Measurements from ENCODE around the gene JCHAIN.
"Not testable (repeated sequence)": the region's sequence is repeated elsewhere in the genome, so short reads cannot be mapped to it uniquely, and the experiment has no call there.

The JCHAIN gene

DNA sequence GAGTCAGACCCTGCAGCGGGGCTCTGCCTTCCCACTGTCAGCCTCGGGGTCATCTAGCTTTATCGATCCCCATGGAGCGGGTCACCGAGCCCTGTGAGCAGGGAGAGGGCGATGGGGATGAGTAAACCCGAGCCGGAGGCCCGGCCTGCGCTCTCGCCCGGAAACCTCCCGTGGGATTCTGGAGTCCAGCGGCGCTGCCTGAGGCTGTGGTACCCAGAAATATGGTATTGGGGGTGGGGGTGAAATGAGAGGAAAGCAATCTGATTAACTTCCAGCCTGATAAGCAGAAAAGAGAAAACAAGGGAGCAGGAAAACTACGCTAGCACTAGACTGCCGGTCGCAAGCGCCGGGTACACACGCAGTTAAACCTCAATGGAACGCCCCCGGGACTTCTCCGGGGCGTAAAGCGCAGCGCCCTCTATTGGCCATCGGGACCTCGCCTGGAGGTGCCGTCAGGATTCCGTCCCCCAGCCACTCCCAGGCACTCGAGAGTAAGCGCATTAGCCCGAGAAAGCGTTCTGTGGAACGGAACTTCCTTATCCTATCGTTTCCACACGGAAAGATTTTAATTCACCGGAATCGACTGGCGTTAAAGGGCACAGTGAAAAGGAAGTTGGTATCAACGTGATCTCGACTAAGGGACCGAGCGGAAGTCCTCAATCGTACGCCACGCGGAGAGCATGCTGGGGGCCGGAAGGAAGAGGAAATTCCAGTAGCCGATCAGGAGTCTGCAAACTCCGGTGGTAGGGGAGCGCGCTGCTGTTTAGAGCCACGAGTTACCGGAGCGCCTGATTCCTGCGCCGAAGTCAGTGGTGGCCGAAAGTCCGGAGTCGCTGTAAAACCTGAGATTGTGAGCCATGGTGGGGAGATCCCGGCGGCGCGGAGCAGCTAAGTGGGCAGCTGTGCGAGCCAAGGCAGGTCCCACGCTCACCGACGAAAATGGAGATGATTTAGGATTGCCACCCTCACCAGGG lies 21.8 kb upstream of the JCHAIN start, which contains the start of gene UTP3:
Gene UTP3 (plus strand): TSS at position 712 of the 974 bp plus-strand sequence. CDS start 146 bp downstream, at position 858.
- DNase-seq: peak; percentile 90

DNA sequence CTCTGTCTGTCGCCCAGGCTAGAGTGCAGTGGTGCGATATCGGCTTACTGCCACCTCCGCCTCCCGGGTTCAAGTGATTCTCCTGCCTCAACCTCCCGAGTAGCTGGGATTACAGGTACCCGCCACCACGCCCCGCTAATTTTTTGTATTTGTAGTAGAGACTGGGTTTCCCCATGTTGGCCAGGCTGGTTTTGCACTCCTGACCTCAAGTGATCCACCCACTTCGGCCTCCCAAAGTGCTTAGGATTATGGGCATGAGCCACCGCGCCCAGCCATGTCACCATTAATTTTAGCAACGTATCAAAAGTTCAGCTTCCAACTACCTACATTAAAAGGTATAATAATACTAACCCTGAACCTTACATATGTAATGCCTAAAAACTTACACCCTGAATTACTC lies 21.1 kb upstream of the JCHAIN start:
- DNase-seq: peak; percentile 33

- not testable (repeated sequence) for DNase-seq
These were observed 15.8 kb upstream of the JCHAIN start for GRCh38 chr4:70682142-70682541.

GRCh38 chr4:70681704-70682103 lies 15.4 kb upstream of the JCHAIN start:
- no peak for DNase-seq

DNA sequence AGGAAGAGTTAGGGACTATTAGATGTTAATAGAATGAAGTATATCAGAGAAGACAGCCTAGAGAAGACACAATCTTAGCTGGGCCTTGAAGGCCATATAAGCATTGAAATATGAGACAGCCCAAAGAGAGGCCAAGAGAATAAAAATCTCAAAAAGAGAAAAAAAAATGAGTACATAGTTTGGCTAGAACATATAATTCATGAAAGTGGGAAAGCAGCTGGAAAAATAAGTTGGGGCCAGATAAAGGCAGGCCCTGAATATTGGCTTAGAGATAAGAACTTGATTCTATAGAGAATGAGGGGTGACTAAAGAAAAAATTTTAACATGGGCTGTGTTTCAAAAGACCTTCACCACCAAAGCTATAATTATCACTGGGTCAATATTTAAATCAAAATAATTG lies 14.6 kb upstream of the JCHAIN start:
- no peak for DNase-seq

DNA sequence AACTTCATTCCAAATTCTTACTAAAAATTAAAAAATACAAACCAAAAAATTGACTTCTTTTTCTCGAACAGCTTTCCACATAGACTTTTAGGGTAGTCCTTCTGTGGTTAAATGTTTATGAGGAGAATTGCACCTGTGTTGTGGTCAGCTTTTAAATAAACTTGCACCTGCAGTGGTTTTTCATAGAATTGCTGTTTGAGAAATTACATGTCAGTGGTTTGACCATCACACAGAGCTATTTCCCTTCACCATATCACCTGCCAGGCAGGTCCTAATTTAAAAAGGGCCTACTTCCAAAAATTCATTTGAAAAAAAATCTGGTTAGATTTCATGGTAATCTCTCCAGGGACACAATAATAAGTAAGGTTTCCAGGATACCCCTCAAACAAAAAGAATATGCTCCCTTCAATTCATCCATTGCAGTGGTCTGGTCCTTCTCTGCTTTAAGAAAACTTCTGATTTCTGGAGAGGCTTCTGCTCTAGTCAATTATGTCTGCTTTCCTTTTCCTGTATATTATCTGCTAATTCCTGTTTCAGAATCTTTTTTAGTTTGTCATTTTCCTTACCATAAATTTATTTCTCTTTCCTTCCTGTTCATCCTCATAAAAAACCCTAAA lies 12.2 kb upstream of the JCHAIN start:
- no peak for DNase-seq

DNA sequence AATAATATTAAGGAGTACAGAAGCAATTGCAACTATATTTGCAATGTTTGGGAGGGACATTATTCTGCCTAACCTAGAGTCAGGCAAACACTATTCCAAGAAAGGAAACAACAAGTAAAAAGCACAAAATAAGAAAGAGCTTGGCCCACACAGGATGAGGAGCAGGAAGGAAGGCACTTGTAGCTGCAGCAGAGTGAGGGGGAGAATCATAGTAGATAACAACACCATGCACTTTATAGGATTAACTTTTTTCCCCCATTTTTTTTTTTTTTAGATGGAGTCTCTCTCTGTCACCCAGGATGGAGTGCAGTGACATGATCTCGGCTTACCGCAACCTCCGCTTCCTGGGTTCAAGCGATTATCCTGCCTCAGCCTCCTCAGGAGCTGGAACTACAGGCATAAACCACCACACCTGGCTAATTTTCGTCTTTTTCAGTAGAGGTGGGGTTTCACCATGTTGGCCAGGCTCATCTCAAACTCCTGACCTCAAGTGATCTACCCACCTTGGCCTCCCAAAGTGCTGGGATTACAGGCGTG lies 10.3 kb upstream of the JCHAIN start:
- no peak for DNase-seq

DNA sequence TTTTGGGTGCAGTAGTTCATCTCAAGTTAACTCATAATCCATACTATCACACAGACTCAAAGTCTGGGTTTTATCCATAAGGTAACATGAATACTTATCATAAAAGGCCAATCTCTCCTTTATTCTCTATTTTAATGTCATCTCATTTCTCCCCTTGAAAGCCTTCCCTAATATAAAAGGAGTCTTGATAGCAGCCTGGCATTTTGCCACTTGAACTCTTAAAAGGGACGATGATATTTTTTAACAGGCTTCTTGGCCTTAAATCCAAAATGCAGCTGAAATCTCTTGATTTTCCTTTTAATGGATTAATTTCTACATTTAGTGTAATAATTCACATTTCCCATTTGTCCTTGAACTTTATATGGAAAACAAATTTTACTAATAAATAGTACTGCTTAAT lies 8.4 kb upstream of the JCHAIN start:
- no peak for DNase-seq

GRCh38 chr4:70674191-70674590 lies 7.9 kb upstream of the JCHAIN start:
- DNase-seq: no peak

DNA sequence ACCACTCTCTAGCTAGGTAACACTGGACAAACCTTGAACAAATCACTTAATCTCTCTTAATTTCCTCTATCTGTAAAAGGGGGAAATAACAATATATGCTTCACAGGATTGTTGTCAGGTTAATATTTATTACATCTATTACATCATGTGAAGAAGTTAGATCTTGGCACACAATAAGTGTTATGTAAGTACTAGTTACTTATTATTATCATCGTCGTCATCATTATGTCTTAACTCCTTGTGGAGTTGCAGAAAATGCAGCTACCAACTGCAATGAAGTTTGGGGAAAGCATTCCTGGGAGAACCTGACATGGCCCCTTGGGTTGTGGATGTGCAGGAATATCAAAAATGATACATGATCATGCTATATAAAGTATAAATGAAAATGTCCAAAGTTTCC lies 4.8 kb upstream of the JCHAIN start:
- no peak for DNase-seq

DNA sequence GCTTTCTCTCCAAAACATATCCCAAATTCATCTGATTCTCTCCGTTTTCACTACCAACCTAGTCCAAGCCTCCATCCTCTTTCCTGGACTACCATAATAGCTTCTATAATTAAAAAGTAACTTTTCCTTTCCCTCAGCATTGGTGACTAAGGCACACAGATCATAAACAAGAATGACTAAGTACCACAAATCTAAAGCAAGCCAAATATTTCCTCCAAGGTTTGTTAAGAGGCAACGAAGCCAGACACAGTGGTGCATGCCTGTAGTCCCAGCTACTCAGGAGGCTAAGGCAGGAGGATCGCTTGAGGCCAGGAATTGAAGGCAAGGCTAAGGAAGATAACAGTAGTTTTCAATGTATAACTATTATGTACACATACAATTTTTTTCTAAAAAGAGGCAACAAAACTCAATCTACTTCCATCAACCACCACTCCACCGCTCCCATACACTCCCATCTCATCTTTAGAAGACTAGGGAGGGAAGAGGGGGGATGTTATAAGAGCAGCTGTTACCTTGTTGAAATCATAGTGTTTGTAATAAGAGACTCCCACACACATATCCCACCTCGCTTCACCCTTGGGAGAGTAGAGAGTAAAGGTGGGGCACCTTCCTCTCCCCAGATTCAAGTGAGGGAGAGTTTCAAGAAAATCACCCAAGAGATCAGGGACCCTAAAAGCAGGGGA lies 4.2 kb upstream of the JCHAIN start:
- DNase-seq: no peak

DNA sequence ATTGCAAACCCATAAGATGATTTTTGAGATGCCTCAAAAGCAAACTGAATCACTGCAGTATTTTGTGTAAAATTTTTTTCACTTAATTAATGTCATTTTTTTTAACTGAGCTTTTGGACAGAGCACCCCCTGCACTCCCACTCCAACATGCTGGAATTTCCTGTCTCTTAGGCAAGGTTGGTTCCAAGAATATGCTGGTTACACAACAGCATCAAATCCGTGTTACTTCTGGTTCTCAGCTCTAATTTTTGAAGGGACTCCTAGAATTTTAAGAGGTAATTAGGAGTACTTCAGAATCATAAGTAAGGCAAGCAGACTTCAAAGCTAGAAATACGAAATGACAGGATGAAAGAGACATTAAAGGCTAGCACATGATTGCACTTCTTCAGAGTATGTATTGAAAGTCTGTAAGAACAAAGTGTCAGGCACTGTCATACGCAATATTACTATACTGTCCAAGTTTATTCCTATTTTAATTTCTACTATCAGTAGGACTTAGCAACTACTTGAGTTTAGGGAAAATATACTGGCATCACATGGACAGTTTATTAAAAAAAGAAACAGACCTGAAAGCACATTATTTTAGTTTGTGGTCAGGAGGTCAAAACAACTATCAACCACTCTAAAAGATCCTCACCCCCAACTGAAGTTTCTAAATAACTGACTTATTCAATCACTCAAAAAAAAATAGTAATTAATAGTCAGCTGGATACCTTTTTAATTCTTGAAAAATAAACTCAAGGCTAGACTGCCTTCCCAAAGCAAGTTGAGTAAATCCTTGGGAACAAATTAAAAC lies 1.6 kb upstream of the JCHAIN start:
- no peak for DNase-seq

- DNase-seq: not testable (repeated sequence)
These were observed 4.9 kb downstream of the JCHAIN start for GRCh38 chr4:70661309-70661922.

DNA sequence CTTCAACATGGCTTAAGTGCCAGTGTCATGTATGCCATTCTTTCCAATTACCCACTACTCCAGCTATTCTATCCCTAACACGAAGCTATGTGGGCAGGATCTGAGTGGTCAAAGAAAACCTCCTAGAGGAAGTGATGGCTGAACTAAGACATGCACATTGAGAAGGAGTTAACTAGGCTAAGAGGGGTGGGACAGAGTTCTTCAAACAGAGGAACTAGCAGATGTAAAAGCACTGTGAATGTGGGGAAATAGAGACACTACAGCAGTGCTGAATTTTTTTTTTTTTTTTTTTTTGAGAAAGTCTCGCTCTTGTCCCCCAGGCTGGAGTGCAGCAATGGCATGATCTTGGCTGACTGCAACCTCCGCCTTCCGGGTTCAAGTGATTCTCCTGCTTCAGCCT lies 6.2 kb downstream of the JCHAIN start:
- no peak for DNase-seq

GRCh38 chr4:70658418-70658817 lies 7.9 kb downstream of the JCHAIN start:
- DNase-seq: no peak

DNA sequence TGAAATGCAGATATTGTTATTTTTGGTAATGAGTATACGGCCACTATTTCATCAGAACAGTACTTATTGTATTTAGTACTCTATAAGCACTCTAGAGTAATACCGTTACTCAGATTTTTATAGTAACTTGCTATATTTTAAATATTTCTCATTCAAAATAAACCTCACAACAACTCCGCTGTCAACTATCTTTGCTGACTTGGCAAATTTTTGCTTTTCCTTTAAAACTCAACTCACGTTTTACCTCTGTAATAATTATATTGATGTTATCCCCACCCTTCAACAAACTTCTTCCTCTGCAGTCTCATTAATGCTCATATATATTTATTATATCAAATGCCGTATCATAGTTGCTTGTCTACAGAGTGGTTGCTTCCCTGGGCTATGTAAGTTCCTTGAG lies 9.0 kb downstream of the JCHAIN start:
- DNase-seq: no peak

GRCh38 chr4:70654605-70655011 lies 11.7 kb downstream of the JCHAIN start:
- no peak for DNase-seq

DNA sequence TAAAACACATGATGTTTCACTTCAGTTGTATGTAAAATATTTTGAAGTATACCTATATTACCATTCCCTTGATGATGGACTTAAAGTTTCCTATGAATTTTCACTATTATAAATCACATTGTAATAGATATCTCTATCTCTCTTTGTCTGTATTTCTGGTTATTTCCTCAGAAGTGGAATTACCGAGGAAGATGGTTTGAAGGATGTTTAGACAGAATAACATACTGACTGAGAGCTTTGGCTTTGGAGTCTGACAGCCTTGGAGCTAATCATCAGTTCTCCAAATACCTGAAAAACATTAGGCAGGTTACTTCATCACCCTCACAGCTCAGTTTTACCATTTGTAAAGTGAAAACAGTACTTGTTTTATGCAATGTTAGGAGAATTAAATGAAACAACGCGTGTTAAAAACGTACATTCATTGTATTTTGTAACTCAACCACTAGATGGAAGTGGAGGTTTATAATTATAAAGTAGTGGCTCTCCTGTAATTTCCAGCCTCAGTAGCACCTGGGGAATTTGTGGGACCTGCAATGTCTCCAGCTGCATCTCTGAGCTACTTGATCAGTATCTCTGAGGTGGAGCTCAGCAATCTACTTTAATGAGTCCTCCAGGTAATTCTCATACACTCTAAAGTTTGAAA lies 14.3 kb downstream of the JCHAIN start:
- no peak for DNase-seq

- DNase-seq: not testable (repeated sequence)
These were observed 15.6 kb downstream of the JCHAIN start for GRCh38 chr4:70650741-70651140.

DNA sequence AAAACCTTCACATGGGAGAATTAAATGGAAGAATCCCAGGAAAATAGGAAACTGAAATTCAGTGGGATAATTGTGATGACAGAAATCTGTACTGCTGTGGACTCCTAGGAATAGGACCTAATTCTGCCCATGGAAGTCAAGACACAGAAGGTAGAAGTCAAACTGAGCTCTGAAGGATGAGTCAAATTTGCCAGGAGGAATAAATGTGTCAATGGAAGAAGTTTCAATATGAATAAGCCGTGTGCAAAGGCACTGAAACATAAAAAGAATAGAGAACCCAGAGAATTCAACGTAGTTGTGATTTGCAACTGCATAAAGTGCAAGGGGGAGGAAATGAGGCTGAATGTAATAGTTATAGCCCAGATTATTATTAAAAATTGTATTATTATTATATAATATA lies 26.1 kb downstream of the JCHAIN start:
- no peak for DNase-seq

DNA sequence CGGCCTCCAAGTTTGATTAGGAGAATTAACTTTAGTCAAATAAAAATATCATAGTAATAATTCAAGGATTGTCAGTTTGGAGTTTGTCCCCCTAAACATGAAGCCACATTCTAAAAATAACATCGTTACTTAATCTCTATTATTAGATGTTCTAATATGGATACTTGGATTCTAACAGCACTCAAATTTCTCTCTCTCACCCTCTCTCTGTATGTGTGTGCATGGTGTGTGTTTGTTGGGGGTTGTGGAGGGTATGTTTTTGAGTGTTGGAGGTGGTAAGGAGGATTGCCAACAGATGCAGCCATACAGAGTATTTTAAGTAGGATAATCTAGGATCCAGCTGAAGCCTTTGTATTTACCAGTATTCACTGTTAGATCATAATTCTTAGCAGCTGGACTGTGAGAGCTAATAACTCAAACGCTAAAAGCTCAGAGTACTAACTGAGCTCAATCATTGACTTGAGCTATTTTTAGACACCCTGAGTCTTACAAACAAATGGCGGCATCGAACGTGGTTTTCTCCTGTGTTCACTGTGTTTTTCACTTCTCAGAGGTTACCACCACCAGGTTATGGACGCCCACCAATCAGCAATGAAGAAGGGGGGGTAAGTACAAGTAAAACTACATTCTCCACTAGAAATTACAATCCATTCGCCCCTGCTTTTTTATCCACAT lies 28.9 kb downstream of the JCHAIN start:
- no peak for DNase-seq

Measured in CD4-positive, alpha-beta T cell treated with Interferon gamma for 1 hour (primary cell).